B cell (primary cell): Measurements from ENCODE around the gene LRRC8E. TPM values are rescaled to one million over a fixed set of nuclear protein-coding genes. Genes with fewer than 3 reads are reported as not detected.

Source experiments
- ATAC-seq: fragments of 200-7000 bp; cut with Tn5 transposase; one replicate; pipeline ENCODE4 v1.10.0; 2021; ENCODE audit warnings: low read depth, mild to moderate bottlenecking, moderate number of reproducible peaks, moderate library complexity
- CTCF ChIA-PET: fragments of 350-600 bp; sonication (Branson Sonifier 250); formaldehyde crosslinking; loops from one replicate; lab custom pipeline; 2021; ENCODE audit warnings: antibody characterized with exemption, inconsistent platforms; lab: Charles Lee
- POLR2A ChIA-PET: fragments of 350-600 bp; sonication (Branson Sonifier 250); formaldehyde crosslinking; loops from one replicate; lab custom pipeline; 2021; ENCODE audit warnings: antibody characterized with exemption; lab: Charles Lee
- DNase-seq: peaks from one replicate; pipeline ENCODE4 v3.0.0; 2013
- H2AFZ ChIP-seq: 2 replicates; pipeline ENCODE4 v1.6.1; 2012; ENCODE audit warnings: mild to moderate bottlenecking, low read depth, low read length; ENCODE audit not compliant: insufficient read depth, poor library complexity, severe bottlenecking
- H3K27ac ChIP-seq, 2 donors: 1 replicate in 1 of 2; 2 replicates in 1 of 2; pipeline ENCODE4 v1.5.1; 2012 to 2013; ENCODE audit warnings: low read length in 2 of 2, mild to moderate bottlenecking in 2 of 2, moderate library complexity in 1 of 2
- H3K27me3 ChIP-seq, 4 experiments: fragments of 200-600 bp in 1 of 4; sonication (generic) in 1 of 4; replicated peaks in 1 of 4; 1 replicate in 2 of 4; 2 replicates in 2 of 4; pipeline versions ENCODE4 v1.6.1 to v1.7.0; 2013 to 2016; ENCODE audit warnings: low read length in 3 of 4, mild to moderate bottlenecking in 2 of 4, mixed read lengths in 1 of 4, moderate library complexity in 1 of 4; ENCODE audit not compliant: insufficient read depth in 4 of 4, control insufficient read depth in 3 of 4; ENCODE audit errors: control extremely low read depth in 1 of 4
- H3K36me3 ChIP-seq, 2 experiments: replicated peaks in 1 of 2; 1 replicate in 1 of 2; 2 replicates in 1 of 2; pipeline versions ENCODE4 v1.6.1 to v1.7.1; 2013; ENCODE audit warnings: low read length in 1 of 2; ENCODE audit not compliant: insufficient read depth in 2 of 2, control insufficient read depth in 1 of 2; ENCODE audit errors: control extremely low read depth in 1 of 2, extremely low read depth in 1 of 2
- H3K4me1 ChIP-seq, 2 donors: fragments of 200-600 bp in 1 of 2; sonication (generic) in 1 of 2; 1 replicate in 1 of 2; 2 replicates in 1 of 2; pipeline versions ENCODE4 v1.5.1 to v1.6.1; 2013 to 2017; ENCODE audit warnings: low read length in 2 of 2; ENCODE audit not compliant: control insufficient read depth in 2 of 2, insufficient read depth in 2 of 2
- H3K4me2 ChIP-seq: replicated peaks from 2 replicates; pipeline ENCODE3; 2012; ENCODE audit warnings: mild to moderate bottlenecking, low read depth, low read length; ENCODE audit not compliant: poor library complexity, severe bottlenecking
- H3K4me3 ChIP-seq, 5 experiments: fragments of 200-600 bp in 1 of 5; sonication (generic) in 1 of 5; 1 replicate in 3 of 5; 2 replicates in 2 of 5; pipeline versions ENCODE4 v1.5.1 to v1.7.0; 2011 to 2016; ENCODE audit warnings: low read length in 4 of 5, mild to moderate bottlenecking in 4 of 5, low read depth in 2 of 5, control low read depth in 1 of 5, moderate library complexity in 1 of 5; ENCODE audit not compliant: insufficient read depth in 1 of 5; ENCODE audit errors: control extremely low read depth in 1 of 5, extremely low read depth in 1 of 5
- H3K79me2 ChIP-seq: fragments of 200-600 bp; sonication (generic); one replicate; pipeline ENCODE4 v1.6.0; 2016; ENCODE audit warnings: low read length; ENCODE audit not compliant: control insufficient read depth, insufficient read depth
- H3K9ac ChIP-seq: fragments of 200-600 bp; sonication (generic); 2 replicates; pipeline ENCODE4 v1.6.1; 2017; ENCODE audit warnings: mild to moderate bottlenecking, low read length, moderate library complexity
- H3K9me3 ChIP-seq, 3 donors: one replicate each; pipeline versions ENCODE4 v1.6.1 to v1.7.1; 2013; ENCODE audit warnings: low read length in 2 of 3; ENCODE audit not compliant: control insufficient read depth in 2 of 3, insufficient read depth in 1 of 3; ENCODE audit errors: control extremely low read depth in 1 of 3
- H4K20me1 ChIP-seq: 2 replicates; pipeline ENCODE4 v1.6.0; 2012; ENCODE audit warnings: mild to moderate bottlenecking, low read length; ENCODE audit not compliant: insufficient read depth, control insufficient read depth, poor library complexity, severe bottlenecking
- H3K27ac Mint-ChIP-seq: one replicate; pipeline ENCODE4 v1.8.0; 2021; ENCODE audit warnings: mixed read lengths
- H3K27me3 Mint-ChIP-seq: one replicate; pipeline ENCODE4 v1.8.0; 2021; ENCODE audit warnings: mixed read lengths
- H3K4me1 Mint-ChIP-seq: one replicate; pipeline ENCODE4 v1.8.0; 2021; ENCODE audit warnings: mixed read lengths
- H3K4me3 Mint-ChIP-seq: one replicate; pipeline ENCODE4 v1.8.0; 2021; ENCODE audit warnings: mixed read lengths
- H3K9me3 Mint-ChIP-seq: one replicate; pipeline ENCODE4 v1.8.0; 2022; ENCODE audit warnings: mixed read lengths; ENCODE audit not compliant: insufficient read depth
- CTCF ChIP-seq: fragments of 200-600 bp; IDR thresholded peaks from one replicate; pipeline ENCODE4 v1.8.0; 2022; ENCODE audit warnings: antibody characterized with exemption, mild to moderate bottlenecking
- EZH2 ChIP-seq: IDR thresholded peaks from 2 replicates; pipeline ENCODE4 v1.6.1; 2012; ENCODE audit warnings: borderline replicate concordance, low read depth, mild to moderate bottlenecking, moderate library complexity, low read length; ENCODE audit not compliant: insufficient read depth, poor library complexity, severe bottlenecking
- WGBS: methylation state at CpG from one replicate; pipeline ENCODE4 v1.1.5; 2013; ENCODE audit warnings: missing lambda C conversion rate; ENCODE audit not compliant: insufficient coverage; 5-methylcytosine and 5-hydroxymethylcytosine counted together
- intact Hi-C: fragments of 100-400 bp; cut with micrococcal nuclease; formaldehyde crosslinking; loops from one replicate; pipeline ENCODE4 v1.10.0; 2022
- polyA plus RNA-seq: library from polyadenylated mRNA; depleted of rRNA; stranded (reverse); fragments of >200 nt; gene quantifications from 2 replicates; pipeline ENCODE4 v1.2.3, GENCODE V29; 2012
- total RNA-seq, 2 donors: library from RNA; stranded (reverse); fragments of 120-200 nt in 1 of 2; gene quantifications; 1 replicate in 1 of 2; 2 replicates in 1 of 2; pipeline versions ENCODE4 v1.2.3 to v1.2.4, GENCODE V29; 2013 to 2022

LRRC8E gene
- total and polyA plus RNA-seq, 2 donors (not counting 1 experiment from before 2014, with no cell fraction given), result not detected

GRCh38 chr19:7859831-7860713 is 28.2 kb upstream of the LRRC8E start:
- peaks cover 24% of the 10 kb centered on the region for H3K27me3 Mint-ChIP-seq
- WGBS, result 89% methylated on average over 16 of the region's 22 CpGs
- H3K27ac ChIP-seq, result no peak overlapping the region
- H3K4me3 ChIP-seq, result no peak overlapping the region
- H3K4me3 Mint-ChIP-seq, result peak overlapping the region; percentile 19
- no peak overlapping the region for H2AFZ ChIP-seq
- H3K36me3 ChIP-seq, result peaks cover 0 to 3% of the 10 kb centered on the region in 2 experiments
- no peaks in the 10 kb centered on the region for H4K20me1 ChIP-seq
- no peak overlapping the region for H3K27ac Mint-ChIP-seq
- no peak for ATAC-seq
- ChIA-PET CTCF (no interaction called here), POLR2A (interaction anchor here (1.0 kb wide), 1 partner anchor 7 kb away, joined by 7 read pairs; no protein-coding TSS in a partner anchor)
- H3K4me1 ChIP-seq, result peaks cover 21 to 26% of the 10 kb centered on the region in 2 donors
- H3K4me1 Mint-ChIP-seq, result peaks cover 11% of the 10 kb centered on the region
- TF ChIP-seq CTCF (no peak), EZH2 (no peak)
- H3K4me2 ChIP-seq, result no peak overlapping the region
- intact Hi-C loops, result no loop called here
- DNase-seq, result no peak
- H3K9me3 Mint-ChIP-seq, result no peaks in the 10 kb centered on the region
- no peak overlapping the region for H3K9ac ChIP-seq
- no peaks in the 10 kb centered on the region for H3K79me2 ChIP-seq
- peaks cover 0 to 29% (median 0%) of the 10 kb centered on the region in 3 donors for H3K9me3 ChIP-seq
- H3K27me3 ChIP-seq, result peaks cover 0 to 88% (median 29%) of the 10 kb centered on the region in 4 experiments
